Fibroblast of the conjunctiva (primary cell): ENCODE results near the gene NADK.
A peak's percentile ranks its signal among the peaks of the same experiment; 100 is the strongest.
"Not testable (repeated sequence)": the region's sequence is repeated elsewhere in the genome, so short reads cannot be mapped to it uniquely, and the experiment has no call there.

Experiments used
- DNase-seq: peaks from one replicate; pipeline ENCODE4 v3.0.0-alpha.2; 2010; ENCODE audit warnings: low read depth

Gene NADK

GRCh38 chr1:1746566-1746909 lies 31.7 kb downstream of the NADK start:
- DNase-seq: not testable (repeated sequence)

GRCh38 chr1:1745651-1746565 lies 32.4 kb downstream of the NADK start:
- not testable (repeated sequence) for DNase-seq

- DNase-seq: not testable (repeated sequence)
Observed at GRCh38 chr1:1742529-1742928, 35.7 kb downstream of the NADK start.

- peak; percentile 97 for DNase-seq
Observed at GRCh38 chr1:1741013-1741412, 37.3 kb downstream of the NADK start.

- not testable (repeated sequence) for DNase-seq
Observed at GRCh38 chr1:1738799-1739337, 39.4 kb downstream of the NADK start.

- DNase-seq: not testable (repeated sequence)
Observed at GRCh38 chr1:1737675-1738590, 40.3 kb downstream of the NADK start.

GRCh38 chr1:1732381-1732780 lies 45.9 kb downstream of the NADK start:
- DNase-seq: no peak

GRCh38 chr1:1730870-1731269 lies 47.4 kb downstream of the NADK start:
- no peak for DNase-seq

GRCh38 chr1:1730230-1730629 lies 48.0 kb downstream of the NADK start:
- DNase-seq: not testable (repeated sequence)

- not testable (repeated sequence) for DNase-seq
Observed at GRCh38 chr1:1729116-1729816, 49.0 kb downstream of the NADK start.

- DNase-seq: peak; percentile 74
Observed at GRCh38 chr1:1728308-1729005, 49.8 kb downstream of the NADK start.

- DNase-seq: not testable (repeated sequence)
Observed at GRCh38 chr1:1727131-1727651, 51.1 kb downstream of the NADK start.

- not testable (repeated sequence) for DNase-seq
Observed at GRCh38 chr1:1726088-1726487, 52.2 kb downstream of the NADK start.

- DNase-seq: peak; percentile 99
Observed at GRCh38 chr1:1724035-1724864, 54.0 kb downstream of the NADK start, which contains the start of gene CDK11A. Gene CDK11A (minus strand): TSS chr1:1724357. CDS start chr1:1722818, 1,539 bp downstream.

GRCh38 chr1:1721201-1721600 lies 57.1 kb downstream of the NADK start:
- no peak for DNase-seq

GRCh38 chr1:1715109-1715883 lies 63.0 kb downstream of the NADK start:
- not testable (repeated sequence) for DNase-seq

- DNase-seq: not testable (repeated sequence)
Observed at GRCh38 chr1:1707897-1708296, 70.4 kb downstream of the NADK start.

GRCh38 chr1:1707241-1707640 lies 71.0 kb downstream of the NADK start:
- DNase-seq: not testable (repeated sequence)

- not testable (repeated sequence) for DNase-seq
Observed at GRCh38 chr1:1705623-1706022, 72.6 kb downstream of the NADK start.
